AG04450 (cell line): ENCODE results near the gene CCR7. TPM values are rescaled to one million over a fixed set of nuclear protein-coding genes. Genes with fewer than 3 reads are reported as not detected.

ENCODE experiments used
- CTCF ChIA-PET: fragments of 300-600, 350-600 bp; formaldehyde crosslinking; extraction: SDS; loops from one replicate; lab custom pipeline; 2022; ENCODE audit warnings: antibody characterized with exemption, inconsistent platforms; lab: Charles Lee
- POLR2A ChIA-PET: fragments of 350-600 bp; formaldehyde crosslinking; extraction: SDS; loops from one replicate; lab custom pipeline; 2021; ENCODE audit warnings: antibody characterized with exemption, inconsistent platforms; lab: Yijun Ruan, JAX
- DNase-seq: peaks from one replicate; pipeline ENCODE4 v3.0.0-alpha.2; 2011; ENCODE audit warnings: low read depth, low spot score
- H3K27ac ChIP-seq: one replicate; pipeline ENCODE4 v1.5.1; 2012; ENCODE audit warnings: low read depth, low read length, control low read depth
- H3K27me3 ChIP-seq: one replicate; pipeline ENCODE4 v1.6.0; 2012; ENCODE audit warnings: low read length; ENCODE audit not compliant: control insufficient read depth, insufficient read depth
- H3K4me3 ChIP-seq: 2 replicates; pipeline ENCODE4 v1.5.1; 2011; ENCODE audit warnings: mild to moderate bottlenecking, low read depth, low read length, control low read depth
- H3K9me3 ChIP-seq: 2 replicates; pipeline ENCODE4 v1.5.1; 2012; ENCODE audit warnings: low read length; ENCODE audit not compliant: control insufficient read depth, insufficient read depth
- CTCF ChIP-seq: IDR thresholded peaks from 2 replicates; pipeline ENCODE4 v1.5.1; 2011; ENCODE audit warnings: low read depth, low read length, control low read depth, inconsistent platforms
- polyA plus RNA-seq: library from polyadenylated mRNA; depleted of rRNA; stranded (reverse); fragments of >200 nt; gene quantifications from 2 replicates; pipeline ENCODE4 v1.2.3, GENCODE V29; 2011

Gene CCR7
- polyA plus RNA-seq, 1 experiment, result 0.22 TPM

GRCh38 chr17:40611840-40612474 lies 46.7 kb upstream of the CCR7 start:
- TF ChIP-seq CTCF, result no peak
- DNase-seq, result no peak
- Histone ChIP-seq H3K27ac (no peak overlapping the region), H3K9me3 (no peaks in the 10 kb centered on the region), H3K27me3 (peaks cover 35% of the 10 kb centered on the region), H3K4me3 (no peak overlapping the region)
- ChIA-PET CTCF (interaction anchor here (0.8 to 1.2 kb wide), 3 partner anchors 9 to 1055 kb away, joined by 3 read pairs; no protein-coding TSS in a partner anchor), POLR2A (no interaction called here)

DNA sequence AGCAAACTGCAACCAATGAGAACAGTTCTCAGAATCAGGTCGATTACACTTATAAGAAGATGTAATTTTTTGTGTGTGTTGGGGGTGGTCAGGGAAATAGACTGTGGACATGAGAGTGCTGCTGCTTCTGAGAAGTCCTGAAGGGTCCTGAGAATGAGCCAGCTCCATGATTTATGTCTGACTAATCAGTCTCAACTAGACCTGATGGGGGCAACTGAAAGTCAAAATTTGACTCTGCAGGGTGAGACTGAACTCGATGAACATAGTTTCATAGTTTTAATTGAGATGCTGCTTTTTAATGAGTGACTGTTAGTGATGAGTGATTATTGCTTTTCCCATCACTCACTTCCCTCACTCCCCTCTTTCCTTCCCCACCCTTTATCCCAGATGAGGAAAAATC lies 45.1 kb upstream of the CCR7 start:
- no peak for DNase-seq
- POLR2A ChIA-PET, result no interaction called here
- Histone ChIP-seq H3K27ac (no peak overlapping the region), H3K27me3 (peaks cover 36% of the 10 kb centered on the region), H3K4me3 (no peak overlapping the region), H3K9me3 (no peaks in the 10 kb centered on the region)
- no peak for TF ChIP-seq CTCF
- CTCF ChIA-PET, result interaction anchor here (0.8 kb wide), 1 partner anchor 1053 kb away, joined by 3 read pairs; no protein-coding TSS in a partner anchor

- ChIA-PET POLR2A (no interaction called here), CTCF (no interaction called here)
- H3K27ac ChIP-seq, result no peak overlapping the region
- TF ChIP-seq CTCF, result no peak
- no peak overlapping the region for H3K4me3 ChIP-seq
- H3K9me3 ChIP-seq, result no peaks in the 10 kb centered on the region; the same call in 1 of the 2 replicates
- peaks cover 39% of the 10 kb centered on the region for H3K27me3 ChIP-seq
- no peak for DNase-seq
These were observed 42.8 kb upstream of the CCR7 start for GRCh38 chr17:40608061-40608581.

GRCh38 chr17:40607641-40608040 lies 42.4 kb upstream of the CCR7 start:
- POLR2A ChIA-PET, result no interaction called here
- CTCF ChIA-PET, result no interaction called here
- TF ChIP-seq CTCF, result no peak
- Histone ChIP-seq H3K27ac (no peak overlapping the region), H3K9me3 (no peaks in the 10 kb centered on the region; the same call in 1 of the 2 replicates), H3K27me3 (peaks cover 42% of the 10 kb centered on the region), H3K4me3 (no peak overlapping the region)
- no peak for DNase-seq

DNA sequence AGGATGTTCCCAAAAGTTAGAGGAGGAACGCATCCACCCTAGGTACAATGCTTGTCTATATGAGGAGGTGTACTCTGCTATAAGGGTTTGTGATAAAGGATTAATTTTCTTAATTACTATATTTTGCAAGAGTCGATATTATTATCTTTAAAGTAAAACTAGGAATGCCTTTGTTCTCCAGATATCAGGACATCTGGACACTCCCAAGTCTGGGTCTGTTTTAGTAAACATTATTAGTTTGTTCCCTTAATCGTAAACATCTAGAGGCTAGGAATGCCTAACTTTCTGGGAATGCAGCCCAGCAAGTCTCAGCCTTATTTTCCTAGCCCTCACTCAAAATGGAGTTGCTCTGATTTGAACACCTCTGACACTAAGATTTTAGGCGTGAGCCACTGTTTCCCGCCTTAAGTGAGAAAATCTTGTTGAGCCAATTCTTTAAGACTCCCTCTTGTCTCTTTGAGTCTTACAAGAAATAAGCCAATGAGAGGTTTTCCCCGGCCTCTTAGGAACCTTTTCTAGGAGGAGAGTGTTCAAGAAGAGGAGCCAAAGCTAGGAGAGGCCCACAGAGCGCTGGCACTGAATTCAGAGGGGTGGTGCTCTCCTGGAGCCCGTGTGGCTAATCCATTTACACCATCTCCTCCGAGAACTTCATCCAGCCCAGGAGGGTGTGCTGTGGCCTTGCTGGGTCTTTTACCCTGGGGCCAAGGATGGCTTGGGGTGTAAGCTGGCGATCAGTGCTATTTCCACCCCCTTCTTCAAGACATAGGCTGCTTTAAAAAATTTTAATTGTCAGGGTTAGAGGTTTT lies 41.5 kb upstream of the CCR7 start:
- H3K27me3 ChIP-seq, result peaks cover 42% of the 10 kb centered on the region
- DNase-seq, result no peak
- CTCF ChIA-PET, result no interaction called here
- POLR2A ChIA-PET, result no interaction called here
- no peak for TF ChIP-seq CTCF
- H3K27ac ChIP-seq, result no peak overlapping the region
- no peaks in the 10 kb centered on the region; the same call in 1 of the 2 replicates for H3K9me3 ChIP-seq
- H3K4me3 ChIP-seq, result no peak overlapping the region
